CD4-positive, CD25-positive, alpha-beta regulatory T cell (primary cell): ENCODE measurements around the gene TSHZ3. TPM values are rescaled to one million over a fixed set of nuclear protein-coding genes. Genes with fewer than 3 reads are reported as not detected.

Experiments
- ATAC-seq, 2 donors: fragments of 150-1000 bp; cut with Tn5 transposase; one replicate each; pipeline ENCODE4 v1.10.0; 2021; ENCODE audit warnings: low read depth in 2 of 2, moderate number of reproducible peaks in 2 of 2, moderate library complexity in 1 of 2
- DNase-seq, 3 donors: peaks; one replicate each; pipeline versions ENCODE4 v3.0.0 to v3.0.0-alpha.2; 2012 to 2022; ENCODE audit warnings: mixed read lengths in 1 of 3
- H3K27ac ChIP-seq: one replicate; pipeline ENCODE4 v1.7.0; 2013; ENCODE audit warnings: mild to moderate bottlenecking, low read length; ENCODE audit not compliant: insufficient read depth, poor library complexity, severe bottlenecking
- H3K27me3 ChIP-seq: one replicate; pipeline ENCODE4 v1.7.0; 2013; ENCODE audit warnings: low read length; ENCODE audit not compliant: control insufficient read depth, insufficient read depth
- H3K36me3 ChIP-seq: one replicate; pipeline ENCODE4 v1.7.0; 2013; ENCODE audit warnings: mild to moderate bottlenecking, low read length, moderate library complexity; ENCODE audit not compliant: control insufficient read depth, insufficient read depth
- H3K4me1 ChIP-seq: 2 replicates; pipeline ENCODE4 v1.7.0; 2013; ENCODE audit warnings: mild to moderate bottlenecking, low read length; ENCODE audit not compliant: insufficient read depth, control insufficient read depth, poor library complexity, severe bottlenecking
- H3K4me3 ChIP-seq: one replicate; pipeline ENCODE4 v1.7.0; 2013; ENCODE audit warnings: low read depth, mild to moderate bottlenecking, low read length, moderate library complexity
- H3K9me3 ChIP-seq, 2 experiments: 1 replicate in 1 of 2; 2 replicates in 1 of 2; pipeline ENCODE4 v1.7.0; 2013; ENCODE audit warnings: low read length in 2 of 2, mild to moderate bottlenecking in 1 of 2, moderate library complexity in 1 of 2; ENCODE audit not compliant: control insufficient read depth in 2 of 2
- H3K27ac Mint-ChIP-seq, 3 donors: one replicate each; pipeline ENCODE4 v1.8.0; 2020 to 2022; ENCODE audit warnings: mild to moderate bottlenecking in 3 of 3, mixed read lengths in 3 of 3, moderate library complexity in 2 of 3
- H3K27me3 Mint-ChIP-seq: one replicate; pipeline ENCODE4 v1.8.0; 2022; ENCODE audit warnings: mild to moderate bottlenecking, mixed read lengths
- H3K36me3 Mint-ChIP-seq: one replicate; pipeline ENCODE4 v1.8.0; 2020; ENCODE audit warnings: mixed read lengths
- H3K4me1 Mint-ChIP-seq, 4 donors: one replicate each; pipeline ENCODE4 v1.8.0; 2020 to 2022; ENCODE audit warnings: mixed read lengths in 4 of 4, mild to moderate bottlenecking in 1 of 4
- H3K4me3 Mint-ChIP-seq, 4 donors: one replicate each; pipeline ENCODE4 v1.8.0; 2020 to 2022; ENCODE audit warnings: mild to moderate bottlenecking in 4 of 4, mixed read lengths in 4 of 4, moderate library complexity in 3 of 4
- H3K9me3 Mint-ChIP-seq, 7 donors: one replicate each; pipeline ENCODE4 v1.8.0; 2020 to 2022; ENCODE audit warnings: mixed read lengths in 7 of 7, mild to moderate bottlenecking in 3 of 7, moderate library complexity in 2 of 7
- polyA plus RNA-seq, 4 donors: library from polyadenylated mRNA; unstranded; fragments of 300-500 nt; fragmentation: Illumina TruSeq; gene quantifications; one replicate each; pipeline ENCODE4 v1.2.3, GENCODE V29; 2021
- total RNA-seq: library from RNA; stranded (reverse); gene quantifications from one replicate; pipeline ENCODE4 v1.2.3, GENCODE V29; 2022

TSHZ3 gene
- total and polyA plus RNA-seq, 5 donors from 2014 or later = 0.24 to 2.5 (median 0.96) TPM

DNA sequence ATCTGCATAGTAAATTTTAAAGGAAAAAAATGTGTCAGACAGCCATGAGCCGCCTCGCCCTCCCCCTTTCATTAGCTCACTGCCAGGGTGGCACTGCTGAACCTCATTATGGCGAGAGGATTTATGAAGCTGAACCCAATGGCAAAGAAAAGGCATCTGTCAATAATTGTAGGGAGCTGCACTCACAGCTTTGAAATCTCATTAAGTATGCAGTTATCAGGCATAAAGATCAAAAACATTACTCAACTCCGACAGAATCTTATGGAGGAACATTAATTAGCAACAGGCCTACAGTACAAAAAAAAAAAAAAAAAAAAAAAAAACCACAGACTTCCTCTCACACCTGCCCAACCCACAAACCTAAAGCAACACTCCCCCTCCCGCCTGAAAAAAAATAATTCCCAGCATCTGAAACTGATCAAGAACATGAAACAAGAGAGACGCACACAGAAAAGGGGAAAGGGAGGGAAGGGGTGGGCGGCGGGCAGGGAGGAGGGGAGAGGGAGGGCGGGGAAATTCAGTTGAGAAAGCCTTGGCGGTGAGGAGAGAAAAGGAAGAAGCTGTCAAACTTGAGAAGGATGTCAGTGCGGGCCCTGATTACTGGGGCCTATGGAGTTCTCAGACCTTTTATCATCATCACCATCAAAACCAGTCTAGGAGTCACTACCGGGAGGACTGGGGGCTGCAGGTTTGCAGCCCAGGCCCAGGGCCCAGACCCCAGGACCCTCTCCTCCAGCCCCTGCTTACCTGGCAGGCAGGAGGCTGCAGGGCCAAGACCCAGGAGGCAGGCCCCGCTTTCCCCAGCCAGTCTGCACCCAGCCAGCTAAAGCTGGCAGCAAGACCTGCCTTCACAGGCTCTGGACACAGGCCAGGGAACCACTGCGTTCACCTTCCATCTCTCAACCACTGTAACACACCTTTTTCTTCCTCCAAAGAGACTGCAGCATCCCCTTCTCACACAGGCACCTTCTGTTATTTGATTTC, 8.9 kb downstream of the TSHZ3 start:
- peaks cover 23% of the 10 kb centered on the region for H3K4me1 ChIP-seq
- Mint-ChIP-seq H3K9me3 (peaks cover 0 to 2% (median 0%) of the 10 kb centered on the region in 7 donors), H3K4me3 (peak overlapping the region; percentile 71 to 88 (median 84)), H3K4me1 (peaks cover 18 to 39% (median 28%) of the 10 kb centered on the region in 4 donors), H3K36me3 (no peaks in the 10 kb centered on the region), H3K27ac (peak overlapping the region; percentile 59 to 99 (median 75)), H3K27me3 (peaks cover 28% of the 10 kb centered on the region)
- H3K4me3 ChIP-seq = peak overlapping the region; percentile 53
- H3K27me3 ChIP-seq = peaks cover 5% of the 10 kb centered on the region
- peak in 2 of 3 donors; percentile 65 to 68 for DNase-seq
- peak overlapping the region; percentile 14 for H3K27ac ChIP-seq
- ATAC-seq = peak; percentile 69 to 79
- H3K9me3 ChIP-seq = no peaks in the 10 kb centered on the region
- no peaks in the 10 kb centered on the region for H3K36me3 ChIP-seq

DNA sequence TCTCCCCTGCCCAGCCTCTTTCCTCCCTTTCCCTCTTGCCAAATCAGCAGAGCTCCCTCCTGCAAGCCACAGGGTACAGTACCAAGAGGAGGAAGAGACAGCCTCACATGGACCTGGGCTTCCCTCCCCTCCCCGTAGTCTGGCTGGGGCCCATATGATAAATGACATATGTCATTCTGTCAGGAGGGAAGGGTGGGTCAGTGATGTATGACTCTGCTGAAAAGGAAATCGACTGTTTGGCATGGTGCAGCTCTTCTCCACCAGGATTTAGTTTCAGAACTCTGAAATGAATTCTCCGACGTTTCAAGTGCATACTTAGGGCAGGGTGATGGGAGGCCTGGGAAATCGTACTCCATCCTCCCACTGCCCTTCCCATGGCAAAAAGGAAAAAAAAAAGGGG, 9.8 kb downstream of the TSHZ3 start:
- Mint-ChIP-seq H3K27ac (peak overlapping the region in 2 of 3 donors; percentile 59 to 63), H3K9me3 (peaks cover 0 to 2% (median 0%) of the 10 kb centered on the region in 7 donors), H3K4me1 (peaks cover 18 to 39% (median 28%) of the 10 kb centered on the region in 4 donors), H3K4me3 (peak overlapping the region; percentile 54 to 88 (median 79)), H3K36me3 (no peaks in the 10 kb centered on the region), H3K27me3 (peaks cover 28% of the 10 kb centered on the region)
- no peak for DNase-seq
- ATAC-seq = no peak
- peak overlapping the region; percentile 53 for H3K4me3 ChIP-seq
- H3K27me3 ChIP-seq = no peaks in the 10 kb centered on the region
- peaks cover 23% of the 10 kb centered on the region for H3K4me1 ChIP-seq
- no peaks in the 10 kb centered on the region for H3K36me3 ChIP-seq
- H3K27ac ChIP-seq = no peak overlapping the region
- no peaks in the 10 kb centered on the region for H3K9me3 ChIP-seq

DNA sequence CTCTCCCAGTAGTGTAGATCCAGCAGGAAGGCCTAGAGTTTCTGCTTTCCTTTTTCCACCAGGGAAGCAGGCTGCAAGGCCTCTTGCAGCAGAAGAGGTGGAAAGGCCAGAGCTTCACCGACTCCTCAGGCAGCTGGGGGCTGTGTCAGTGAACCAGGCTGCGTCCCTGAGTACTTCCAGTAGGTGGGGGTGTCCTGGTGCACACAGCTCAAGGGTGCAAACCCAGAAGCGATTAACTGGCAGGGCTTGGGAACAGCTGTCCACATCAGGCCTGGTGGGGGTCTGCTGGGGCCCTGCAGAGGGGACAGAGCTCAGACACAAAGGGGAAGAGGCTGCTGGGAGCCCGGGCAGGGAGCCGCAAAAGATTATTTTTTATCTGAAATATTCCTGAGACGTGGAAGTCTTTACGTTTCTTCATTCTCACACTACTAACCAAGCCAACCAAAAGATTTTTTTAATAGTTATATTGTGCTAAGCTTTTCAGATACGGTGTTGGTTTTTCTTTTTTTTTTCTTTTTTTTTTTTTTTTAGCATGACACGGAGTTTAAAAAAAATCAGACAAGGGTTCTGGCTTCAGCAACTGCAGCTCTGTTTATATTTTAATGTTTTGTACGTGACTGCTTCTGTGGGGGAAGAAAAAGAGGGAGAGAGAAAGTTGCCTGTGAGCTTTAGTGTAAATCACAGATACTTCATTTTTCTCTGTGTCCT, 11.0 kb downstream of the TSHZ3 start:
- H3K4me1 ChIP-seq = peaks cover 23% of the 10 kb centered on the region
- H3K27ac ChIP-seq = no peak overlapping the region
- Mint-ChIP-seq H3K36me3 (no peaks in the 10 kb centered on the region), H3K27ac (no peak overlapping the region), H3K4me1 (peaks cover 18 to 39% (median 28%) of the 10 kb centered on the region in 4 donors), H3K4me3 (peak overlapping the region in 2 of 4 donors; percentile 18 to 73), H3K27me3 (peaks cover 28% of the 10 kb centered on the region), H3K9me3 (peaks cover 0 to 6% (median 0%) of the 10 kb centered on the region in 7 donors)
- DNase-seq (peak in 2 of 3 donors; percentile 10 to 41), ATAC-seq (peak in 1 of 2 donors; percentile 39)
- H3K9me3 ChIP-seq = no peaks in the 10 kb centered on the region
- H3K36me3 ChIP-seq = no peaks in the 10 kb centered on the region
- H3K4me3 ChIP-seq = no peak overlapping the region
- H3K27me3 ChIP-seq = no peaks in the 10 kb centered on the region

DNA sequence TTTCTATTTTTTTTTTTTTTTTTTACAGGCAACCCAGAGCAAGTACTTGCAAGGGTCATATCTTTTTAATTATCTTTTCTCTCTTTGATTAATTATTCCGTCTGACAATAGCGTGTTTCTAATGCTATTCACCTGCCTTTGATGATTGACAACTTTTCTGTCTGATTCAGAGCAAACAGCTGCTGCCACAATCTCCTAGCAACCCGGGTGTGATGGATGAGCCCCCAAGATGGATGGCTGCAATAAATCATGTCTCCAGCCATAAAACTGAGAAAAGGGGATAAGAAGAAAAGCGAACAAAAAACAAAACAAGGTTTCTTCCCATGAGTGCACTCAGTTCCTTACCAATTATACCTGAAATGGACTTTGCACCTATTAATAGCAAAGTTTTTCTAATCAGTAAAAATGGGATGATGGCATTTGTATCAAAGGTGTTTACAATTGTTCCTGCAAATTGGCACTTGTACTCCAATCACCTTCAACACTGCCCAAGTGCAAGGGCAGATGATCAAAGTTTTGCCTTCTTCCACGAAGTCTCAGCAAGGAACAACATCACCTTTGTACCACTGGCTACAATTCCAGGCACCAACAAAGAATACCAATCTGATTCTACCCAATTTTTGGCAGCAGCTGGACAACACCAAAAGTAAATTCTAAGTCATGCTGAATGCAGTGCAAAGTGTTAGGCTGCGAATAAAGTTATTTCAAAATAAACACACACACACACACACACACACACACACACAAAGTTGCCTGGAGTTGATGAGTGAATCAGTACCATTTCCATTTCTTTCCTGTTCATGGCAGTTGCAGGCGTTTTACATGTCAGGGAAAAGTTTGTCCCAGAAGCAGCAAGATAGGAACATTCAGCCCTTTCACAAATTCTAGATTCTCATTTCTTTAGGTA, 12.0 kb downstream of the TSHZ3 start:
- H3K9me3 Mint-ChIP-seq = peaks cover 0 to 6% (median 0%) of the 10 kb centered on the region in 7 donors
- no peak overlapping the region for H3K4me3 Mint-ChIP-seq
- Histone ChIP-seq H3K4me1 (peaks cover 23% of the 10 kb centered on the region), H3K4me3 (no peak overlapping the region), H3K36me3 (no peaks in the 10 kb centered on the region), H3K9me3 (no peaks in the 10 kb centered on the region), H3K27ac (no peak overlapping the region), H3K27me3 (no peaks in the 10 kb centered on the region)
- no peak for DNase-seq
- H3K27ac Mint-ChIP-seq = no peak overlapping the region
- ATAC-seq = no peak
- H3K27me3 Mint-ChIP-seq = peaks cover 28% of the 10 kb centered on the region
- peaks cover 18 to 39% (median 28%) of the 10 kb centered on the region in 4 donors for H3K4me1 Mint-ChIP-seq
- H3K36me3 Mint-ChIP-seq = no peaks in the 10 kb centered on the region

DNA sequence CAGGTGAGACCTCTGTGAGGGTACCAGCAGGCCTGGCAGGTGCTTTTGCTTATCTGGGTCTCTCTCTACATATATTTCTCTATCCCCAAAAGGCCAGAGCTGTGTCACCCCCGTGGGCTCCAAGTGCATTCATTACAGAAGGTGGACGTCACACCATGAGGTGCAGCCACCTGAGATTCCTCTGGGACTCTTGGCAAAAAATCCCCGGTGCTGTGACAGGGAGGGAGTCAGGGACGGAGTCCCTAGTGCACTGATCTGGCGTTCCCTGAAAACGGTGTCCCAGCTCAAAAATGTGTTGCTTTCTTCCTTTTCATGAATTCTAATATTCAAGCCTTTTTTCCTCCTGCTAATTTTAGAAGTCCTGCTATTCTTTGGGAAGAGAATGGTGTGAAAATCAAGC, 13.5 kb downstream of the TSHZ3 start:
- H3K9me3 ChIP-seq = no peaks in the 10 kb centered on the region
- Mint-ChIP-seq H3K4me3 (no peak overlapping the region), H3K36me3 (no peaks in the 10 kb centered on the region), H3K9me3 (peaks cover 0 to 6% (median 0%) of the 10 kb centered on the region in 7 donors), H3K4me1 (peaks cover 11 to 27% (median 17%) of the 10 kb centered on the region in 4 donors), H3K27ac (no peak overlapping the region), H3K27me3 (peaks cover 28% of the 10 kb centered on the region)
- no peaks in the 10 kb centered on the region for H3K36me3 ChIP-seq
- DNase-seq (no peak), ATAC-seq (no peak)
- no peaks in the 10 kb centered on the region for H3K27me3 ChIP-seq
- H3K4me1 ChIP-seq = peaks cover 17% of the 10 kb centered on the region
- no peak overlapping the region for H3K27ac ChIP-seq
- H3K4me3 ChIP-seq = no peak overlapping the region

DNA sequence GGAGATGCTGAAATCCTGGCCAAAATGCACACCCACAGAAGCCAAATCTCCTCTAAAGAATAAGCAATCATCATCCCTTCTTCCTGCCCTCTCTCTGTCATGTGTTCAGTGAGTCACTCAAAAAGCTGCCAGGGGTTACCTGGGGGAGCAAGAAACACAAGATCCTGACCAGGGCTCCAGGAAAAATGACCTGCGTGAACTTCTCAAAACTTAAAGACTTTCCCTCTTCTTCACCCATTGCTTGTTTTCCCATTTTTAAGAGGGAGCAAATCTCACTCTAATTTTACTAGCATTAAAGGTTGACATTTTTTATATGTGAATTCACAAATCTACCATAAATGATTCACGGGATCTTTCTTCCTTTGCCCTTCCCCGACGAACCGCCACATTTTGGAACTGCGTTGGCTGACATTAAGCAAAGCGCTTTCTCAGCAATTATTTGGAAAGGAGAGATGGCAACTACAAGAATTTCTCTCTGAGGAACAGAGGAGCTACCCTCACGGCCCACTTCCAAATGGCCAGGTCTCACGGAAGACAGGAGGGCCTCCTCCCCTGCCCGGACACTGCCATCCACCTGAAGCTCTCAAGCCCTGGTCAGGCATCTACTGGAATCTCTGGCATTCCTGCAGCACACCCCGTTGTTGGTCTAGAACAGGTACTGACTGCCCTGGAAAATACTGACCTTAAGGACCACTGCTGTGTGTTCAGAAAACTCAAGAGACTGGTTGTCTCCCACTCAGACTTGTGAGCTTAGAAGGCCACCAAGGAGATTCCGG, 14.2 kb downstream of the TSHZ3 start:
- Histone ChIP-seq H3K9me3 (no peaks in the 10 kb centered on the region), H3K4me3 (no peak overlapping the region), H3K36me3 (no peaks in the 10 kb centered on the region), H3K27me3 (no peaks in the 10 kb centered on the region), H3K4me1 (peaks cover 11% of the 10 kb centered on the region), H3K27ac (no peak overlapping the region)
- no peak overlapping the region for H3K27ac Mint-ChIP-seq
- no peak for ATAC-seq
- peaks cover 6 to 21% (median 12%) of the 10 kb centered on the region in 4 donors for H3K4me1 Mint-ChIP-seq
- no peaks in the 10 kb centered on the region for H3K36me3 Mint-ChIP-seq
- no peak overlapping the region for H3K4me3 Mint-ChIP-seq
- no peak for DNase-seq
- peaks cover 0 to 5% (median 0%) of the 10 kb centered on the region in 7 donors for H3K9me3 Mint-ChIP-seq
- H3K27me3 Mint-ChIP-seq = peaks cover 23% of the 10 kb centered on the region
